Measurements from ENCODE around the gene EN2. TPM values are rescaled to one million over a fixed set of nuclear protein-coding genes. Genes with fewer than 3 reads are reported as not detected.

Gene EN2
- total RNA-seq, 2 experiments from 2014 or later, result not detected

DNA sequence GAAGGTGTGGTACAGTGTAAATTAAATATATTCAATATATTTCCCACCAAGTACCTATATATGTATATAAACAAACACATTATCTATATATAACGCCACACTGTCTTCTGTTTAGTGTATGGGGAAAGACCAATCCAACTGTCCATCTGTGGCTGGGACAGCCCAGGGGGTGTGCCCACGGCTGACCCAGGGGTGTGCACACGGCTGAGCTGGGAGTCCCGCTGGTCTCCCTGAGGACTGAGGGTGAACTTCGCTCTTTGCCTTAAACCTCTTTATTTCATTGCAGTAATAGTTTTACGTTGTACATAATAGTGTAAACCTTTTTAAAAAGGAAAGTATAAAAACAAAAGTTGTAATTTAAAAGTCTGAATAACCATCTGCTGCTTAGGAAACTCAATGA, 6.3 kb downstream of the EN2 start:
- POLR2A ChIA-PET, result no interaction called here
- intact Hi-C loops (cut with DNase I, micrococcal nuclease), result no loop called here
- H3K9me3 Mint-ChIP-seq, result no peaks in the 10 kb centered on the region
- DNase-seq (no peak), ATAC-seq (ENCODE audit: poor library complexity) (no peak)
- peaks cover 29% of the 10 kb centered on the region for H3K4me1 ChIP-seq (ENCODE audit: insufficient read depth, low read length)
- no peak overlapping the region for H3K27ac Mint-ChIP-seq
- H3K27me3 Mint-ChIP-seq, result peaks cover 88% of the 10 kb centered on the region
- H3K4me1 Mint-ChIP-seq (ENCODE audit: low read depth), result peaks cover 17% of the 10 kb centered on the region
- no peaks in the 10 kb centered on the region for H3K36me3 Mint-ChIP-seq (ENCODE audit: low read depth)
- no peak overlapping the region for H3K4me3 Mint-ChIP-seq
- CTCF ChIA-PET, result no interaction called here
- no peaks in the 10 kb centered on the region for H3K36me3 ChIP-seq (ENCODE audit: insufficient read depth, low read length)
- H3K27ac ChIP-seq (ENCODE audit: low read depth in 1 of 2, low read length in 2 of 2), result no peak overlapping the region
- peaks cover 0 to 57% of the 10 kb centered on the region in 2 experiments for H3K9me3 ChIP-seq (ENCODE audit: control insufficient read depth in 1 of 2, insufficient read depth in 1 of 2, low read length in 2 of 2)
- peaks cover 89 to 99% of the 10 kb centered on the region in 2 experiments for H3K27me3 ChIP-seq (ENCODE audit: control insufficient read depth in 1 of 2, insufficient read depth in 2 of 2, low read length in 2 of 2)
- H3K4me3 ChIP-seq (ENCODE audit: low read length), result no peak overlapping the region
- TF ChIP-seq, protein P1, sequence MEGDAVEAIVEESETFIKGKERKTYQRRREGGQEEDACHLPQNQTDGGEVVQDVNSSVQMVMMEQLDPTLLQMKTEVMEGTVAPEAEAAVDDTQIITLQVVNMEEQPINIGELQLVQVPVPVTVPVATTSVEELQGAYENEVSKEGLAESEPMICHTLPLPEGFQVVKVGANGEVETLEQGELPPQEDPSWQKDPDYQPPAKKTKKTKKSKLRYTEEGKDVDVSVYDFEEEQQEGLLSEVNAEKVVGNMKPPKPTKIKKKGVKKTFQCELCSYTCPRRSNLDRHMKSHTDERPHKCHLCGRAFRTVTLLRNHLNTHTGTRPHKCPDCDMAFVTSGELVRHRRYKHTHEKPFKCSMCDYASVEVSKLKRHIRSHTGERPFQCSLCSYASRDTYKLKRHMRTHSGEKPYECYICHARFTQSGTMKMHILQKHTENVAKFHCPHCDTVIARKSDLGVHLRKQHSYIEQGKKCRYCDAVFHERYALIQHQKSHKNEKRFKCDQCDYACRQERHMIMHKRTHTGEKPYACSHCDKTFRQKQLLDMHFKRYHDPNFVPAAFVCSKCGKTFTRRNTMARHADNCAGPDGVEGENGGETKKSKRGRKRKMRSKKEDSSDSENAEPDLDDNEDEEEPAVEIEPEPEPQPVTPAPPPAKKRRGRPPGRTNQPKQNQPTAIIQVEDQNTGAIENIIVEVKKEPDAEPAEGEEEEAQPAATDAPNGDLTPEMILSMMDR (IDR thresholded peaks at IDR 0.05), result no peak

DNA sequence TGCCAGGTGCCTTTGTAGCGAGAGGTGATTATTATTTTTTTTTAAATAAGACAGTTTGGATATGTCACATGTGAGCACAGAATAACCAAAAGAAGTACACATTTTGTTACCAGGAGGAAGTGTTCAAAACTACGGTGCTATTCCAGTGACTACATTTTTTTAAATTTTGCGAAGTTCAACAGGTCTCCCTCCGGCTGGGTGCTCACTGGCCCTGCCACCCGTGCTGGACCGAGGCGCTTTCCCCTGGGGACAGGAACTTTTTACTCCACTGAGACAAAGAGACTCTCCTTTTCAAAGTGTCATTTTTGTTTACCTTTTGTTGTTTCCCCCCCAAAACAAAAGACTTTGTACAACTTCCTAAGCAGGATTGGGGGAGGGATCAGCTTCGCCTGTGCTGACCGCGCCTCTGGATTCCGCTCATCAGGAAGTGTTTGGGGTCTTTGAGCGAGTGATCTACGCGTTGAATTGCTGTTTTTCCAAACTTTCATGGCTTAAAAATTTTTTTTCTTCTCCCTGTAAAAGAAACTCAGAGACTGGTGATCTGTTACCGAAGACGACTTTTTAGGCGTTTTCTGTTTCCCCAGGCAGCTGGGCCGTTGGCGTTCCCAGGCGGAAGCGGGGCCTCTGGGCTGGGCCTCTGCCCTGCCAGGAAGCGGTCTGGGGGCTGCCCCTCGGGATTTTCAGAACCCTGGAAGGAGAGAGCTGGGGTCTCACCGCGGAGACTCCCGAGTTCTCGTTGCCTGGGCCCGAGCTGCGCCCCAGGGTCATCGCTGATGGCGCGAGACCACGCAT, 7.2 kb downstream of the EN2 start:
- Mint-ChIP-seq H3K4me3 (peak overlapping the region; percentile 45), H3K9me3 (no peaks in the 10 kb centered on the region), H3K36me3 (ENCODE audit: low read depth) (no peaks in the 10 kb centered on the region), H3K4me1 (ENCODE audit: low read depth) (peaks cover 14% of the 10 kb centered on the region), H3K27me3 (peaks cover 88% of the 10 kb centered on the region), H3K27ac (no peak overlapping the region)
- Histone ChIP-seq H3K4me3 (ENCODE audit: low read length) (no peak overlapping the region), H3K27ac (ENCODE audit: low read depth in 1 of 2, low read length in 2 of 2) (no peak overlapping the region), H3K4me1 (ENCODE audit: insufficient read depth, low read length) (peaks cover 27% of the 10 kb centered on the region), H3K27me3 (ENCODE audit: control insufficient read depth in 1 of 2, insufficient read depth in 2 of 2, low read length in 2 of 2) (peaks cover 92 to 99% of the 10 kb centered on the region in 2 experiments), H3K9me3 (ENCODE audit: control insufficient read depth in 1 of 2, insufficient read depth in 1 of 2, low read length in 2 of 2) (peaks cover 0 to 52% of the 10 kb centered on the region in 2 experiments), H3K36me3 (ENCODE audit: insufficient read depth, low read length) (no peaks in the 10 kb centered on the region)
- ChIA-PET CTCF (no interaction called here), POLR2A (no interaction called here)
- TF ChIP-seq, protein P1 (IDR thresholded peaks at IDR 0.05), result no peak
- DNase-seq (no peak), ATAC-seq (ENCODE audit: poor library complexity) (no peak)
- intact Hi-C loops (cut with DNase I, micrococcal nuclease), result loop anchor here in 1 of 2 experiments (5.0 kb wide), 1 partner anchor 47 kb away; no protein-coding TSS in a partner anchor

DNA sequence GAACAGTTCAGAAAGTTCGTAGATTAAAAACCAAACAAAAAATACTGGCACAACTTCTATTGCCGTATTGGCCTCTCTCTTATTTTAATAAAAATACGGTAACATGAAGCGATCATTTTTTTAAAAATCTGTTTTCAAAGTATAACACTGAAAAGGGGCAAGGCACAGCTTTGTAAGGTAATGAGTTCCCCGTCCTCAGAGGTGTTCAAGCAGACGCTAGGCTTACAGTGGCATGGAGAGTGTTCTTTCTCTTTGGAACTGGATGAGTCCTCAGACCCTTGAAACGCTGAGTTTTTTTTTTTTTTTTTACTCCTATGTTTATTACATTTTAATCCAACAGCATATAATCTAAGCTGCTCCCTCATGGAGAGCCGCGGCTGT, 7.8 kb downstream of the EN2 start:
- H3K27ac Mint-ChIP-seq, result no peak overlapping the region
- no peak overlapping the region for H3K4me3 Mint-ChIP-seq
- no peak for ATAC-seq (ENCODE audit: poor library complexity)

More for the DNA sequence above, 7.8 kb downstream of the EN2 start:
- Mint-ChIP-seq H3K36me3 (ENCODE audit: low read depth) (no peaks in the 10 kb centered on the region), H3K4me1 (ENCODE audit: low read depth) (peaks cover 14% of the 10 kb centered on the region), H3K27me3 (peaks cover 88% of the 10 kb centered on the region), H3K9me3 (no peaks in the 10 kb centered on the region)
- H3K27me3 ChIP-seq (ENCODE audit: control insufficient read depth in 1 of 2, insufficient read depth in 2 of 2, low read length in 2 of 2), result peaks cover 90 to 99% of the 10 kb centered on the region in 2 experiments
- ChIA-PET CTCF (no interaction called here), POLR2A (interaction anchor here (0.7 kb wide), 1 partner anchor 10 kb away, joined by 3 read pairs; no protein-coding TSS in a partner anchor)
- intact Hi-C loops (cut with DNase I, micrococcal nuclease), result loop anchor here in 1 of 2 experiments (5.0 kb wide), 1 partner anchor 47 kb away; no protein-coding TSS in a partner anchor
- TF ChIP-seq, protein P1 (IDR thresholded peaks at IDR 0.05), result no peak
- H3K36me3 ChIP-seq (ENCODE audit: insufficient read depth, low read length), result no peaks in the 10 kb centered on the region
- no peak overlapping the region for H3K27ac ChIP-seq (ENCODE audit: low read depth in 1 of 2, low read length in 2 of 2)
- H3K4me3 ChIP-seq (ENCODE audit: low read length), result no peak overlapping the region
- no peak for DNase-seq
- H3K4me1 ChIP-seq (ENCODE audit: insufficient read depth, low read length), result peaks cover 27% of the 10 kb centered on the region
- H3K9me3 ChIP-seq (ENCODE audit: control insufficient read depth in 1 of 2, insufficient read depth in 1 of 2, low read length in 2 of 2), result peaks cover 0 to 49% of the 10 kb centered on the region in 2 experiments

Data from CD4-positive, alpha-beta T cell (primary cell).